ENCODE data around the gene LMOD3. TPM values are rescaled to one million over a fixed set of nuclear protein-coding genes. Genes with fewer than 3 reads are reported as not detected.

The LMOD3 gene
- total RNA-seq, 1 experiment from 2014 or later = not detected

GRCh38 chr3:69166446-69166845, 44.1 kb upstream of the LMOD3 start:
- Histone ChIP-seq H3K36me3 (ENCODE audit: control insufficient read depth, insufficient read depth, low read length) (no peaks in the 10 kb centered on the region), H3K27me3 (ENCODE audit: control insufficient read depth, insufficient read depth, low read length) (no peaks in the 10 kb centered on the region), H3K4me3 (ENCODE audit: low read depth in 2 of 2, low read length in 2 of 2) (no peak overlapping the region), H3K27ac (ENCODE audit: low read length) (no peak overlapping the region), H3K4me1 (ENCODE audit: control insufficient read depth, insufficient read depth, low read length) (no peaks in the 10 kb centered on the region), H3K9me3 (ENCODE audit: control insufficient read depth, insufficient read depth, low read depth, low read length) (no peaks in the 10 kb centered on the region)
- in situ Hi-C loops (cut with HindIII; ENCODE audit: low pct_unique_long_range_greater_than_20kb, low sequenced_read_pairs) (no loop called here), intact Hi-C loops (cut with micrococcal nuclease; ENCODE audit: unreplicated experiment) (no loop called here)
- BruUV-seq (replicated peaks) = no TSS peak
- ATAC-seq (no peak), DNase-seq (ENCODE audit: low read depth, low spot score) (no peak)
- ChIA-PET CTCF (no interaction called here), POLR2A (no interaction called here)
- TF ChIP-seq SIN3A (IDR thresholded peaks at IDR 0.05; ENCODE audit: borderline replicate concordance, insufficient read depth, low read depth, low read length) = no peak
- TF ChIP-seq TCF7L2 (IDR thresholded peaks at IDR 0.05; ENCODE audit: low read depth, low read length) = no peak
- TF ChIP-seq POLR2AphosphoS5 (IDR thresholded peaks at IDR 0.05; ENCODE audit: low read depth, low read length) = no peak
- no peak for TF ChIP-seq REST (IDR thresholded peaks at IDR 0.05; ENCODE audit: insufficient read depth in 1 of 2, low read depth in 2 of 2, low read length in 1 of 2)
- no peak for TF ChIP-seq CTCF (IDR thresholded peaks at IDR 0.05)

GRCh38 chr3:69165744-69166143, 43.3 kb upstream of the LMOD3 start:
- intact Hi-C loops (cut with micrococcal nuclease; ENCODE audit: unreplicated experiment) = no loop called here
- ATAC-seq (no peak), DNase-seq (ENCODE audit: low read depth, low spot score) (no peak)
- no peaks in the 10 kb centered on the region for H3K4me1 ChIP-seq (ENCODE audit: control insufficient read depth, insufficient read depth, low read length)
- H3K27me3 ChIP-seq (ENCODE audit: control insufficient read depth, insufficient read depth, low read length) = no peaks in the 10 kb centered on the region
- in situ Hi-C loops (cut with HindIII; ENCODE audit: low pct_unique_long_range_greater_than_20kb, low sequenced_read_pairs) = no loop called here
- H3K9me3 ChIP-seq (ENCODE audit: control insufficient read depth, insufficient read depth, low read depth, low read length) = no peaks in the 10 kb centered on the region
- H3K4me3 ChIP-seq (ENCODE audit: low read depth in 2 of 2, low read length in 2 of 2) = no peak overlapping the region
- TF ChIP-seq CTCF (IDR thresholded peaks at IDR 0.05) (no peak), REST (IDR thresholded peaks at IDR 0.05; ENCODE audit: insufficient read depth in 1 of 2, low read depth in 2 of 2, low read length in 1 of 2) (no peak), POLR2AphosphoS5 (IDR thresholded peaks at IDR 0.05; ENCODE audit: low read depth, low read length) (no peak), SIN3A (IDR thresholded peaks at IDR 0.05; ENCODE audit: borderline replicate concordance, insufficient read depth, low read depth, low read length) (no peak), TCF7L2 (IDR thresholded peaks at IDR 0.05; ENCODE audit: low read depth, low read length) (no peak)
- POLR2A ChIA-PET = no interaction called here
- CTCF ChIA-PET = interaction anchor here (0.6 kb wide), 1 partner anchor 1252 kb away, joined by 10 read pairs; no protein-coding TSS in a partner anchor
- no TSS peak for BruUV-seq (replicated peaks)
- no peak overlapping the region for H3K27ac ChIP-seq (ENCODE audit: low read length)
- H3K36me3 ChIP-seq (ENCODE audit: control insufficient read depth, insufficient read depth, low read length) = no peaks in the 10 kb centered on the region
